H9 (cell line): ENCODE measurements around the gene ST14. TPM values are rescaled to one million over a fixed set of nuclear protein-coding genes. Genes with fewer than 3 reads are reported as not detected.

Experiments used
- DNase-seq: peaks from one replicate; pipeline ENCODE4 v3.0.0-alpha.2; 2017
- H2AFZ ChIP-seq: one replicate; pipeline ENCODE4 v1.6.1; 2013; ENCODE audit warnings: mild to moderate bottlenecking, low read length, control low read depth, moderate library complexity
- H2AK5ac ChIP-seq: 2 replicates; pipeline ENCODE4 v1.6.1; 2013; ENCODE audit warnings: low read length, control low read depth, mixed read lengths; ENCODE audit not compliant: insufficient read length
- H2BK120ac ChIP-seq: one replicate; pipeline ENCODE4 v1.6.1; 2013; ENCODE audit warnings: low read depth, mild to moderate bottlenecking, low read length, control low read depth, inconsistent platforms; ENCODE audit not compliant: poor library complexity, severe bottlenecking
- H2BK12ac ChIP-seq: 2 replicates; pipeline ENCODE4 v1.6.1; 2013; ENCODE audit warnings: low read length, control low read depth, mixed read lengths, low read depth; ENCODE audit not compliant: insufficient read length
- H2BK15ac ChIP-seq: 2 replicates; pipeline ENCODE4 v1.6.1; 2013; ENCODE audit warnings: low read depth, low read length, control low read depth
- H2BK20ac ChIP-seq: one replicate; pipeline ENCODE4 v1.6.1; 2013; ENCODE audit warnings: low read depth, mild to moderate bottlenecking, low read length, control low read depth, inconsistent platforms; ENCODE audit not compliant: poor library complexity, severe bottlenecking
- H2BK5ac ChIP-seq: 2 replicates; pipeline ENCODE4 v1.6.1; 2013; ENCODE audit warnings: low read length, control low read depth, mixed read lengths; ENCODE audit not compliant: insufficient read length
- H3K14ac ChIP-seq: 2 replicates; pipeline ENCODE4 v1.6.1; 2013; ENCODE audit warnings: low read length, control low read depth; ENCODE audit not compliant: insufficient read depth
- H3K18ac ChIP-seq: 2 replicates; pipeline ENCODE4 v1.6.1; 2013; ENCODE audit warnings: low read depth, mild to moderate bottlenecking, mixed read lengths, low read length, control low read depth; ENCODE audit not compliant: insufficient read length
- H3K23ac ChIP-seq: 2 replicates; pipeline ENCODE4 v1.6.1; 2013; ENCODE audit warnings: low read length, control low read depth, mixed read lengths, low read depth; ENCODE audit not compliant: insufficient read length
- H3K23me2 ChIP-seq: 2 replicates; pipeline ENCODE4 v1.6.1; 2013; ENCODE audit warnings: low read depth, mild to moderate bottlenecking, mixed read lengths, low read length, control low read depth; ENCODE audit not compliant: insufficient read length, poor library complexity, severe bottlenecking
- H3K27ac ChIP-seq: 2 replicates; pipeline ENCODE4 v1.5.1; 2013; ENCODE audit warnings: low read length, control low read depth, mixed read lengths, low read depth; ENCODE audit not compliant: insufficient read length
- H3K27me3 ChIP-seq: 2 replicates; pipeline ENCODE4 v1.6.1; 2013; ENCODE audit warnings: low read length, control low read depth, inconsistent platforms; ENCODE audit not compliant: insufficient read depth
- H3K4ac ChIP-seq: 2 replicates; pipeline ENCODE4 v1.6.1; 2013; ENCODE audit warnings: low read depth, mild to moderate bottlenecking, control low read depth, inconsistent platforms, low read length, moderate library complexity
- H3K4me1 ChIP-seq: 2 replicates; pipeline ENCODE4 v1.6.1; 2013; ENCODE audit warnings: low read length, control low read depth, inconsistent platforms; ENCODE audit not compliant: insufficient read depth
- H3K4me2 ChIP-seq: 2 replicates; pipeline ENCODE4 v1.6.1; 2013; ENCODE audit warnings: low read length, control low read depth, mixed read lengths; ENCODE audit not compliant: insufficient read length, insufficient read depth
- H3K56ac ChIP-seq: 2 replicates; pipeline ENCODE4 v1.6.1; 2013; ENCODE audit warnings: low read depth, mild to moderate bottlenecking, mixed read lengths, low read length, control low read depth; ENCODE audit not compliant: insufficient read length
- H3K79me1 ChIP-seq: 2 replicates; pipeline ENCODE4 v1.6.1; 2013; ENCODE audit warnings: low read depth, mild to moderate bottlenecking, moderate library complexity, low read length, control low read depth, inconsistent platforms; ENCODE audit not compliant: insufficient read depth, poor library complexity, severe bottlenecking
- H3K79me2 ChIP-seq: 2 replicates; pipeline ENCODE4 v1.6.1; 2013; ENCODE audit warnings: low read length, control low read depth, inconsistent platforms; ENCODE audit not compliant: insufficient read depth
- H3K9ac ChIP-seq: 2 replicates; pipeline ENCODE4 v1.6.1; 2013; ENCODE audit warnings: low read length, control low read depth, mixed read lengths; ENCODE audit not compliant: insufficient read length; ENCODE audit errors: extremely low read depth
- H3K9me3 ChIP-seq: one replicate; pipeline ENCODE4 v1.6.1; 2013; ENCODE audit warnings: low read depth, low read length, inconsistent platforms; ENCODE audit not compliant: control insufficient read depth
- H3T11ph ChIP-seq: one replicate; pipeline ENCODE4 v1.6.1; 2013; ENCODE audit warnings: mild to moderate bottlenecking, low read length, control low read depth, inconsistent platforms
- H4K20me1 ChIP-seq: one replicate; pipeline ENCODE4 v1.6.1; 2013; ENCODE audit not compliant: control insufficient read depth, insufficient read length, insufficient read depth
- H4K5ac ChIP-seq: 2 replicates; pipeline ENCODE4 v1.6.1; 2013; ENCODE audit warnings: low read depth, mild to moderate bottlenecking, mixed read lengths, low read length, control low read depth; ENCODE audit not compliant: insufficient read length
- H4K8ac ChIP-seq: replicated peaks from 2 replicates; pipeline ENCODE4 v1.6.1; 2013; ENCODE audit warnings: low read length, control low read depth, mixed read lengths, low read depth; ENCODE audit not compliant: insufficient read length
- H4K91ac ChIP-seq: 2 replicates; pipeline ENCODE4 v1.6.1; 2013; ENCODE audit warnings: low read depth, mild to moderate bottlenecking, moderate library complexity, mixed read lengths, low read length, control low read depth; ENCODE audit not compliant: insufficient read length
- H3K27ac Mint-ChIP-seq, 3 experiments: 2 replicates in 2 of 3; 3 replicates in 1 of 3; pipeline ENCODE4 v1.8.0; 2020 to 2021; ENCODE audit warnings: mixed read lengths in 3 of 3, mild to moderate bottlenecking in 1 of 3, moderate library complexity in 1 of 3
- H3K27me3 Mint-ChIP-seq: 2 replicates; pipeline ENCODE4 v1.8.0; 2021; ENCODE audit warnings: low read depth, mild to moderate bottlenecking, moderate library complexity, mixed read lengths
- H3K36me3 Mint-ChIP-seq, 3 experiments: 2 replicates in 2 of 3; 3 replicates in 1 of 3; pipeline ENCODE4 v1.8.0; 2020 to 2021; ENCODE audit warnings: low read depth in 3 of 3, mixed read lengths in 3 of 3; ENCODE audit not compliant: insufficient read depth in 1 of 3
- H3K4me1 Mint-ChIP-seq, 2 experiments: 2 replicates each; pipeline ENCODE4 v1.8.0; 2020; ENCODE audit warnings: mixed read lengths in 2 of 2
- H3K4me3 Mint-ChIP-seq, 2 experiments: 2 replicates in 1 of 2; 3 replicates in 1 of 2; pipeline ENCODE4 v1.8.0; 2020 to 2021; ENCODE audit warnings: mild to moderate bottlenecking in 2 of 2, mixed read lengths in 2 of 2, moderate library complexity in 1 of 2
- H3K9me3 Mint-ChIP-seq, 2 experiments: 2 replicates in 1 of 2; 3 replicates in 1 of 2; pipeline ENCODE4 v1.8.0; 2020; ENCODE audit warnings: mild to moderate bottlenecking in 2 of 2, mixed read lengths in 2 of 2, moderate library complexity in 1 of 2
- WGBS: extraction: QIAGEN DNeasy Blood & Tissue Kit; methylation state at CpG from one replicate; pipeline ENCODE4 v1.1.7; 2013; ENCODE audit warnings: missing lambda C conversion rate, low lambda C conversion rate, mixed read lengths; ENCODE audit not compliant: insufficient read length; ENCODE audit errors: extremely low coverage; 5-methylcytosine and 5-hydroxymethylcytosine counted together
- total RNA-seq: library from RNA; stranded (reverse); gene quantifications from 2 replicates; pipeline ENCODE4 v1.2.1, GENCODE V29; 2021
- TF ChIP-seq, protein P1 (sequence below): fragments of 200-600 bp; sonication (generic); conservative IDR thresholded peaks from 3 replicates; pipeline ENCODE4 v1.8.0; 2021; ENCODE audit warnings: antibody characterized with exemption, mild to moderate bottlenecking

The ST14 gene
- total RNA-seq, 1 experiment from 2014 or later = 22.4 TPM

DNA sequence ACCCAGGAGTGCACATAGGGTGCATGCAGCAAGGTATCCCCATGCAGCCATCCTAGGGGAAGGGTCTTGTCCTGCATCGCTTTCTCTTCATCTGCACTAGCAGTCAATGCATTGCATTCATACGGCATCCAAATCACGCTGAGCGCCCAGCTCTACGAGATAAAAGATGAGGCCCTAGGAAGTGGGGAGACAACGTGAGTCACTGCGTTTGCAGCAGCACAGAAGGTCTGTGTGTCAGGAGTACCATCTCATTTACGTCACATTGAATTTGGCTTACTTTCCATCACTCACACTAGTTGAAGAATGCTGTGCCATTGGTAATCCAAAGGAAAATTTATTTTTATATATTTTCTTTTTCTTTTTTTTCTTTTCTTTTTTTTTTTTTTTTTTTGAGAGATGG lies 2.5 kb upstream of the ST14 start:
- Mint-ChIP-seq H3K27ac (no peak overlapping the region), H3K27me3 (peaks cover 48% of the 10 kb centered on the region), H3K4me1 (peaks cover 40% of the 10 kb centered on the region in 2 experiments), H3K9me3 (no peaks in the 10 kb centered on the region; a peak in 1 of 5 replicates), H3K4me3 (no peak overlapping the region), H3K36me3 (no peaks in the 10 kb centered on the region; a peak in 1 of 7 replicates)
- H4K20me1 ChIP-seq = no peaks in the 10 kb centered on the region
- H2BK120ac ChIP-seq = no peak overlapping the region
- H2AK5ac ChIP-seq = no peak overlapping the region
- TF ChIP-seq, protein P1, sequence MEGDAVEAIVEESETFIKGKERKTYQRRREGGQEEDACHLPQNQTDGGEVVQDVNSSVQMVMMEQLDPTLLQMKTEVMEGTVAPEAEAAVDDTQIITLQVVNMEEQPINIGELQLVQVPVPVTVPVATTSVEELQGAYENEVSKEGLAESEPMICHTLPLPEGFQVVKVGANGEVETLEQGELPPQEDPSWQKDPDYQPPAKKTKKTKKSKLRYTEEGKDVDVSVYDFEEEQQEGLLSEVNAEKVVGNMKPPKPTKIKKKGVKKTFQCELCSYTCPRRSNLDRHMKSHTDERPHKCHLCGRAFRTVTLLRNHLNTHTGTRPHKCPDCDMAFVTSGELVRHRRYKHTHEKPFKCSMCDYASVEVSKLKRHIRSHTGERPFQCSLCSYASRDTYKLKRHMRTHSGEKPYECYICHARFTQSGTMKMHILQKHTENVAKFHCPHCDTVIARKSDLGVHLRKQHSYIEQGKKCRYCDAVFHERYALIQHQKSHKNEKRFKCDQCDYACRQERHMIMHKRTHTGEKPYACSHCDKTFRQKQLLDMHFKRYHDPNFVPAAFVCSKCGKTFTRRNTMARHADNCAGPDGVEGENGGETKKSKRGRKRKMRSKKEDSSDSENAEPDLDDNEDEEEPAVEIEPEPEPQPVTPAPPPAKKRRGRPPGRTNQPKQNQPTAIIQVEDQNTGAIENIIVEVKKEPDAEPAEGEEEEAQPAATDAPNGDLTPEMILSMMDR = no peak
- H4K91ac ChIP-seq = no peak overlapping the region
- H2AFZ ChIP-seq = no peak overlapping the region
- H4K8ac ChIP-seq = no peak overlapping the region
- no peaks in the 10 kb centered on the region for H3K9me3 ChIP-seq
- no peak for DNase-seq
- H3K79me1 ChIP-seq = no peaks in the 10 kb centered on the region
- no peak overlapping the region for H3K9ac ChIP-seq
- H3K27me3 ChIP-seq = peaks cover 17% of the 10 kb centered on the region; the same call in 1 of the 2 replicates
- H2BK5ac ChIP-seq = no peak overlapping the region
- H3K23ac ChIP-seq = no peak overlapping the region
- peaks cover 8% of the 10 kb centered on the region for H3K23me2 ChIP-seq
- H3K4me1 ChIP-seq = no peaks in the 10 kb centered on the region; the same call in 1 of the 2 replicates
- H3K14ac ChIP-seq = no peak overlapping the region
- no peak overlapping the region for H3K4me2 ChIP-seq
- no CpG with 5 or more reads among the region's 8 CpGs for WGBS
- no peak overlapping the region for H3K56ac ChIP-seq
- H2BK15ac ChIP-seq = no peak overlapping the region
- no peaks in the 10 kb centered on the region for H3K79me2 ChIP-seq
- no peak overlapping the region for H3K18ac ChIP-seq
- H3K27ac ChIP-seq = no peak overlapping the region
- H2BK20ac ChIP-seq = no peak overlapping the region
- H2BK12ac ChIP-seq = no peak overlapping the region
- no peak overlapping the region for H4K5ac ChIP-seq
- H3T11ph ChIP-seq = no peak overlapping the region
- H3K4ac ChIP-seq = no peak overlapping the region
